Left renal cortex interstitium (tissue), 4 donors: ENCODE measurements around the gene ASCC1. TPM values are rescaled to one million over a fixed set of nuclear protein-coding genes. Genes with fewer than 3 reads are reported as not detected.

Experiments used
- DNase-seq, 4 donors: peaks; one replicate each; pipeline ENCODE4 v3.0.0-alpha.2; 2013; ENCODE audit warnings: low read depth in 4 of 4, low spot score in 2 of 4, missing footprints in 1 of 4
- polyA plus RNA-seq, 4 donors: library from polyadenylated mRNA; unstranded; fragments of 120-200 nt; gene quantifications; one replicate each; pipeline ENCODE4 v1.2.1, GENCODE V29; 2013; ENCODE audit not compliant: insufficient read length in 4 of 4

ASCC1 gene, protein sequence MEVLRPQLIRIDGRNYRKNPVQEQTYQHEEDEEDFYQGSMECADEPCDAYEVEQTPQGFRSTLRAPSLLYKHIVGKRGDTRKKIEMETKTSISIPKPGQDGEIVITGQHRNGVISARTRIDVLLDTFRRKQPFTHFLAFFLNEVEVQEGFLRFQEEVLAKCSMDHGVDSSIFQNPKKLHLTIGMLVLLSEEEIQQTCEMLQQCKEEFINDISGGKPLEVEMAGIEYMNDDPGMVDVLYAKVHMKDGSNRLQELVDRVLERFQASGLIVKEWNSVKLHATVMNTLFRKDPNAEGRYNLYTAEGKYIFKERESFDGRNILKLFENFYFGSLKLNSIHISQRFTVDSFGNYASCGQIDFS
- polyA plus RNA-seq: 10 to 100 TPM; 34.8 to 46.0 (median 43.8) TPM

DNA sequence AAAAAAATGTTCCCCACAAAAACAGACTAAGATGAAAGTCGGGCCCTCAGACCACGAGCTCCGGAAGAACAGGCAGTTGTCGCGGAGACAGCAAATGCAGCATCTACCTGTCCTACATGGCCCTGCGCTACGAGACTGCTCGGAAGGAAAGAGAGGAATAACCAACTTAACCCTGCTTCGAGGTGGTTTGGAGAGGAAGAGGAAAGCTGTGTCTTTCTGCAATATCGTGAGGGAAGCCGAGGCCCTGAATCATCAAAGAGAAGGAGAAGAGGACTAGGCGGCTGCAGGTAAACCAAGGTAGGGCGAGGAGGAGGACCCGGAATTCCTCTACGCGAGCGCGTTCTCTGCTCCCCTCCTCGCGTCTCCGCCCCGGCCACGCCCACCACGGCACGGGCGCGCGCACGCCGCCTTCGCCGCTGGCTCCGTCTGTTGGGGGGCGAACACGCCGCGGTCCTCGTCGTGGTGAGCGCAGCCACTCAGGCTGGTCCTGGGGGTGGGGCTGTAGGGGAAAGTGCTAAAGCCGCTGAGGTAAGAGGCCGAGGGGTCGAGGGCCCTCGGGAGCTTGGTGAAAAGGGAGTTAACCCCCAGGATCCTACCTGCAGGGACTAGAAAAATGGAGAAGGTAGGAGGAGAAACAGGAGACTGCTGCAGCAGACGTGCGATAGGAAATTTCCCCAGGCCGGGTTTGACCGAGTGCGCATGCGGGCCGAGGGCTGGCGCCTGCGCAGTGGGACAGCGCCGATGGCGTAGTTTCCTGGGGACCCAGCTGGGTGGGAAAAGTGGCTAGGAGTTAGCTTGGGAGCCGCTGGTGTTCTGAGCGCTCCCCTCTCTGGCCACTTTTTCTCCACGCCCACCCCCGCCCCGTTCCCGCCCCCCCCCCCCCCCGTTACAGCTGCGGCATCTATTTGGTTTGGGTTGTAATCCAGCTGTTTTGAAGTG, at the start of gene ASCC1, which contains the start of gene ANAPC16:
TSS of gene ASCC1 (minus strand) at position 666 of the 939 bp plus-strand sequence. CDS start 2,978 bp downstream, outside the sequence.
TSS of gene ANAPC16 (plus strand) at position 402 of the 939 bp plus-strand sequence. CDS start 7,903 bp downstream, outside the sequence.
- peak; percentile 89 to 97 (median 91) for DNase-seq

DNA sequence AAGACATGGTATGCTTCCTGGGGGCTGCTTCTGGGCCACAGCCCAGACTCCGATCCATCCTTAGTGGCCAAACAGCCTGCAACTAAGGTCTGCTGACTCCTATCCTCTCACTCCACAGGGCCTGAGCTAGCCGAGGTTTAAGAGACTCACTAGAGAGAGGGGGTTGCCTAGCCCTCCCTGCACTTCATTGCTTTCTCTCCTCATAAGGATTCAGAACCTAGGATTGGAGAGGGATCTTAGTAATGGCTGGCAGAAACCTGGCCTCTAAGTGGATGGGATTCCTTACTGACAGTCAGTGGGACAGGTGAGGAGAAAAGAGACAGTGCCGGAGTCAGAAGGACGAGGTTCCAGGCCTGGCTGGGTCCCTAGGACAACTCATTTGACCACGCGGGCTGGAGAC, 49.4 kb upstream of the ASCC1 start:
- no peak for DNase-seq

DNA sequence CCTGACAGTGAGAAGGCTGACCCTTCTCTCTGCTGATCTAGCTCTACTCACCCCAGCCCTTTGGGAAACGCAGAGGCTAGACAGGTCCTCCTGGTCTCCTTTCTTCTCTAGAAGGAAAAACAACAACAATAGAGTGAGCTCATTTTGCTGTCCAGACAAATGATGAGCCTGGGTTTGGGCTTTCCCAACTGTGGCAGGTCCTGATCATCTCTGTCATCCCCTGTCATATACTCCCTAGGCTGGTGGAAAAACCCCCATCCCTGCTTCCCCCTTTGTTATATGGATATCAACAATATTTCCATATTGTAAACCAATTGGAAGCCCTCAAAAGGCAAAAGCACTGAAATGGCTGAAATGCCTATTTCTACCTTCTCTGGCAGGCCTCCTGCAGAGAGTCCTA, 48.5 kb upstream of the ASCC1 start:
- DNase-seq: no peak

DNA sequence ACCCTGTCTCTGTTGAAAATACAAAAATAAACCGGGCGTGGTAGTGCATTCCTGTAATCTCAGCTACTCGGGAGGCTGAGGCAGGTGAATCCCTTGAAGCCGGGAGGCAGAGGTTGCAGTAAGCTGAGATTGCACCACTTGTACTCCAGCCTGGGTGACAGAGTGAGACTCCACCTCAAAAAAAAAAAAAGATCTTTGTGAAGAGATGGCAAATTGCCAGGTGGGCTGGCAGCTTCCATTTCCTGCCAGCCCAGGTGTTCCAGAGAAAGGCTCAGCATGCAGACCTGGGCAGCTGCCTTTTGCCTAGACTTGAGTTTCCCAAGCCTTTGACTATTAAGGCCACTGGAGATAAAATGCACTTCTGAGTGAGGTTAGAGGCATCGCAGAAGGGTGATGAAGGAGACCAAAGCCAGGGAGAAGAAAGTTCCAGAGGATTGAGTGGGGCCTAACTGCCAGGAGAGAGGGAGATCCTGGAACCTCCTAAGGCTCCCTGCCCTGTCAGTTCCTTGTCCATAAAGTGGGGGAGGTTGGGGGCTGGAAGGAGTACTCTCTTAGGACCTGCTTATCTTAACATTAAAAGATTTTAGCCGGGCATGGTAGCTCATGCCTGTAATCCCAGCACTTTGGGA, 47.7 kb upstream of the ASCC1 start:
- no peak for DNase-seq

DNA sequence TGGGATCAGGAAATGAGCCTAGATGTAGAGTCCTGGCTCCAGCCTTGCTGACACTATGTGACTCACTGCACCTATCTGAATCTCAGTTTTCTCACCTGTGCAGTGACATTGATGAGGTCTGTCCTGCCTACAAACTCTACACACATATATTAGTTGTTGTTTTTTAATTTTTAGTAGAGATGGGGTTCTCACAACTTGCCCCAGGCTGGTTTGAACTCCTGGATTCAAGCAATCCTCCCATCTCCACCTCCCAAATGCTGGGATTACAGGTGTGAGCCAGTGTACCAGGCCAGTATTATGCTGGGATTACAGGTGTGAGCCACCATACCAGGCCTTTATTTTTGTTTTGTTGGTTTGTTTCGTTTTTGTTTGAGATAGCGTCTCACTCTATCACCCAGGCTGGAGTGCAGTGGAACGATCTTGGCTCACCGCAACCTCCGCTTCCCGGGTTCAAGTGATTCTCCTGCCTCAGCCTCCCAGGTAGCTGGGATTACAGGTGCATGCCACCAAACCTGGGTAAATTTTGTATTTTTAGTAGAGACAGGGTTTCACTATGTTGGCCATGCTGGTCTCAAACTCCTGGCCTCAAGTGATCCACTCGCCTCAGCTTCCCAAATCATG, 45.8 kb upstream of the ASCC1 start:
- no peak for DNase-seq

DNA sequence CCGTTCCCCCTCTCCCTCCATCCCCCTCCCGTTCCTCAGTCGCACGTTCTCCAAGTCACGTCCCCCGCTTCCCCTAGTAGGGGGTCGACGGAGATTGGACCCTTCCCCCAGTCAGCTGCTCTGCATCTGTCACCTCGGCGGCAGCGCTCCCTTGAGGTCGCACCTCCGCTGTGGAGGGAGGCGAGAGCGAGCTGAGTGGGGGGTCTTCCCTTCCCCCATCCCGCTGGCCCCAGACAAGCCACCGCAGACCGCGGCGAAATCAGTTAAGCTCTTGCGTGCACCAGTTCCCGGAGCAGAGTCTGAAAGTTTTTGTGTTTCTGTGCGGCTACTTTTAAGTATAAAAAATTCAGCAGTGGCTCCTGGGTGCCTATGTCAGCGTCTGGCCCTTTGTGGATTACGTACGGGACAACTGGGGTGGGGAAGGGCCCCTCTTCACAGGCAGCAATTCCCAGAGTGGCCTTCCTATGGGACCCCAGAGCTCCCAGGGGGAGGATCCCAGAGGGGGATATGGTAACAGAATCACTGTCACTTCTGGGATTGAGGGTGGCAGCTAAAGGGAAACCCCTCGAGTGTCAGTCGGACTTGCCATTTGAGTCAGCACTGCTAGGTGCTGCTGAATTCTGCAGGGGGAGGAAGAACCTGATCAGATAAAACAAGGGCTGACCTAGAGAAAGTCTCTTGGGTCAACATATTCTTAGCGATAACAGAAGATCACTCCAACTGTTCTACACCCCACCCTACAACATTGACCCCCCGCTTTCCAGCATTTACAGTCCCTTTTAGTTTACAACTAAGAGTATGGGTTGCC, 45.1 kb upstream of the ASCC1 start:
- DNase-seq: no peak

DNA sequence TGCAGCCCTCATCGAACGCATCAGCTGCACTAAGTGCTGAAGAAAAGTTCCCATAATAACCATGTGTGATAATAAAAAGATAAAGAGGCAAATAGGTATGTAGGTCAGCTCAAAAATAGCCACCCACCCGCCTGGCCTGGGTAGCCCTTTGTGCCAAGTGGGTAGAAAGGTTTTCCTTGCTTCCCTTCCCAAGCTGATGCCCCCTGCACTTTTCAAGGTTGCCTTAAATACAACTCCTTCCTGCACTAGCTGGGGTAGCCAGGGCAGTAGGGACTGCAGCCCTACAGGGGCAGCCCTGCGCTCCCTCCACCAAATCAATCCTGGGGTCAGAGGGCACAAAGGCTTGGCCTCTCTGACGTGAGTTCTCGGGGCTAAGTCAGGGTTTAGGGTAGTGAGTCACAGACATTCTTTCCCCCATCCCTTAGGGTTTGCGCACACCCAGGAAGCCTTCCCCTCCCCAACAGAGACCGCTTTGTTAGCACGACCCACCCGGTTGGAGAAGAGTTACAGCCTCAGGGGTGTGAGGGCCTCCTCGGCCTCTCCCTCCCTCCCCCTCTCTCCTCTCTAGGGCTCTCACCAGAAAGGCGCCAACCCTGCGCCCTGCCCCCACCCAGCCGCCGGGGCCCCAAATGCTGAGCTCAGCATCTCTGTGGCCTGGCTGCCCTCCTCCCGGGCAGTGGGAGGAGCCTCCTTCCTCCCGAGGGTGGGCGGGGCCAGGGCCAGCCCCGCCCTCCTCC, 44.3 kb upstream of the ASCC1 start:
- peak in 3 of 4 donors; percentile 84 to 91 (median 87) for DNase-seq

DNA sequence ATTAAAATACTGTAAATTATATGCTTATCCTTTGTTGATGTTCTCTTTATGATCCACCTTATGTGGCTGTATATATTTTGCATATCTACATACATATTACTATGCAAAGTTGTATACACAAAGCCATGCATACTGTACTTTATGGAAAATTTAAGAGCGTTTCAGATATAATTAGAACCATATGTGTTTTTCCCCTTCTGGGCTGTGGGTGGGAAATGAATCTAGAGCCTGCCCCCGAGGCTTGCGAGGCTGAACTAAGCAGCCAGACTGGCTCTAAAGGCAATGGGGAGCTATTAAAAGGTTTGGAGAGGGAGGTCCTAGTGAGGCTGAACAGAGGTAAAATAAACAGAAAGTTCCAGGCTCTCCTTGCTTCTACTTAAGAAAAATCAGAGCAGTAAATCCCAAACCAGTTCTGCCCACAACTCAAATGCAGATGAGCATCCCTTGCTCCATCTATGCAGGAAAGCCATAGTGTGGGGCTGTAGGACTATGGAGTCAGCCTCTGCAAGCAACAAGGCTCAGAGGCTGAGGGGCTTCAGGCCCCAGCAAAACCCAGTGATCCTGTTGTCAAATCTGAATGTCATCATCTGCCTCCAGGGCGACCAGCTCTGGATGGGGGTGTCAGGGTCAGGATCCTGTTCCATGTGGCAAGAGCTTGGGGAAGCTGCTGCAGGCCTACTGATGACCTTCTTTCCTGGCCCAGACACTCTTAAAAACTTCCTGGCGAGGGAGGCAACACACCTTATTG, 43.6 kb upstream of the ASCC1 start:
- DNase-seq: no peak

DNA sequence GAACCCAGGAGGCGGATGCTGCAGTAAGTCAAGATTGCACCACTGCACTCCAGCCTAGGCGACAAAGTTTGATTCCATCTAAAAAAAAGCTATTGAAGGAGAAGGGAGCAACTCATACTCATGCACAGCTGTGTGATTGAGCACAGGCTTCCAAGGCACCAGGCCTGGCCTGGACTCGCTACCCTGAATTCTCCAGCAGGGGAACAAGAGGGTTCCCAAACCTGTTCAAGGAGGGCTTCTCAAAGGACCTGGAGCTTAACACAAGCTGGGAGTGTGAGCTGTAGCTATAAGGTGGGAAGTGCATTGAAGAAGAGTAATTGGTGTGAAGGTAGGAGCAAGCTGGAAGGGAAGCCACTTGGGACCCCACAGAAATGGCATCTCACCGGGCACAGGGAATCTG, 42.5 kb upstream of the ASCC1 start:
- DNase-seq: no peak

DNA sequence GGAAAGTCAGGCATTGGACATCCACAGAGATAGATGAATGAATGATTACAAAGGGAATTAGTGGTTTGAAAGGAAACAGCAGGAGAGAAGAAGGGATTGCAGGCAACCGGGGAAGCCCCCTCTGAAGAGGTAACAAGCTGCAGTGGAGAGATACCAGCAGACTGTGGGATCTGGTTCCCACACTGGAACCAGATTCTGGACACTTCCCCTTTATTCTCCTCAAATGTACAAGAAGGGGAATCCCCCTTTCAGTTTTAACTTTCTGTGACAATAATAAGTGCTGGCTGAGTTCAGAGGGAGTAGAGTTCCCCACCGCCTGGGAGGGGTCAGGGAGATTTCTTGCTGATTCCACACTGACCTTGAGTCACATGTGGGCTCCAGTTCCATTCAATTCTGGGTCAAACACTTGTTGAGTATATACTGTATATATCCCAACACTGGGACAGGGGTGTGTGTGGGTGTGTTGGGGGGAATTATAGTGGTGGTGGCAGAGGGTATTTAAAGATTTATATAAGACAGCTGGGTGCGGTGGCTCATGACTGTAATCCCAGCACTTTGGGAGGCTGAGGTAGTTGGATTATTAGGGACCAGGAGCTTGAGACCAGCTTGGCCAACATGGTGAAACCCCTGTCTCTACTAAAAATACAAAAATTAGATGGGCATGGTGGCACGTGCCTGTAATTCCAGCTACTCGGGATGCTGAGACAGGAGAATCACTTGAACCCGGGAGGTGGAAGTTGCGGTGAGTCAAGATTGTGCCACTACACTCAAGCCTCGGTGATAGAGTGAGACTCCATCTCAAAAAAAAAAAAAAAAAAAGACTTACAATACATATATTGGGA, 41.2 kb upstream of the ASCC1 start:
- DNase-seq: no peak

DNA sequence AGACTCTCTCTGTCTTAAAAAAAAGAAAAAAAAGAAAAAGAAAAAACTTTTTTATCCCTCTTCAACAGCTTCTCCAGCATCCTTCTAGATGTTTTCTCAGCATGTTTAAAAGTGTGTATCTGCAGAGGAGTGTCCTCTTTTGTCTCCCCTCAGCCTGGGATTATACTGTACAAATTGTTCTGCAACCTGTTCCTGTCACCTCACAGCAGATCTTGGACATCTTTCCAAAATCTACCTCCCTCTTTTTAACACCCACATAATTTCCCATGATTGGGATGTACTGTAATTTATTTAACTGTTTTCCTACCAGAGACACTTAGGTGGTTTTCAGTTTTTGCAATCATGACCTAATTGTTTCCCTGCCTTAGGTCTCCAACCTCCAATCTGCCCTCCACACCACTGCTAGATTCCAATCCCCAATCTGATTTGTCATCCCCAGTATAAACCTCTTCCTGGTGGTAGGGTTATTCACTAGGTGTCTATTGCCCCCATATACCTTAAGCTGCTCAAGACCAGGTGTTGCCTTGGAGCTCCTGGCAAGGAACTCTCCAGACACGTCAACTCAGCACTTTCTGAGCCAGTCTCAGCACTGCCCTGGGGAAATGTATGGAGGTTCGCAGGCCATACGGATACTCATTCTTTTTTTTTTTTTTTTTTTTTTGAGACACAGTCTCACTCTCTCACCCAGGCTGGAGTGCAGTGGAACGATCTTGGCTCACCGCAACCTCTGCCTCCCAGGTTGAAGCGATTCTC, 40.1 kb upstream of the ASCC1 start:
- DNase-seq: no peak

DNA sequence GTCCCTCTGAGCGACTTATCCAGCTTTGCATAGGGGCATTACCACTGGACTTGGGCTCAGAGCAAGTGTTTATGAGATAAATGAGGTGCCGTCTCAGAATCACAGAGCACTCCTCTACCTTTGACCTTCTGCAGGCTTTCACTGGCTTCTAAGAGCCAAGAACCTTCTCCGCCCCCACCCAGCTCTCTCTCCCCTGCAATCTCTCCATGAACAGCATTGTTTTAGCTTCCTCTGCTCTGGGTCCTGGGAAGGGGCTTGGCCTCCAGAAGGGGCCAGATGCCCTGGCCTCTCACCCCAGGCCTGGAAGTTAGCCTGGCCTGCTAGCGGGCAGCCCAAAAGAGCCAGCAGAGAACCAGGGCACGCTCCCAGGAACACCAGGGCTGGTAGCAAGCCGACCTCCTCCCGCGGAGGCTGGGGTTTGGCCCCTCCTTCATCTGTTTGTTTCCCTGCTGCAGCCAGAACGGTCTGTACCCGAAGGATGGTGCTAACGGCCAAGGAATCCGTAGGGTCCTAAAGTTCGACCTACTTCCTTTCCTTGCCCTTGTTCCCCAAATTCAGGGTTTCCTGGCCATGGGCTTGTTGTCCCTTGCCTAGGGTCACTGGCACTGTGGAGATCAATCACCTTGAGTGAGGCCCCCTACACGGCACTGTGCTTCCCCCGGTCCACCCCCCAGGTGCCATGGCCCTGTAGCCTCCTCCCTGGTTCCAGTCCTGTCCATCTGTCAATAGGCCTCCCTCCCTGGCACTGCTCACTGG, 38.9 kb upstream of the ASCC1 start:
- no peak for DNase-seq

DNA sequence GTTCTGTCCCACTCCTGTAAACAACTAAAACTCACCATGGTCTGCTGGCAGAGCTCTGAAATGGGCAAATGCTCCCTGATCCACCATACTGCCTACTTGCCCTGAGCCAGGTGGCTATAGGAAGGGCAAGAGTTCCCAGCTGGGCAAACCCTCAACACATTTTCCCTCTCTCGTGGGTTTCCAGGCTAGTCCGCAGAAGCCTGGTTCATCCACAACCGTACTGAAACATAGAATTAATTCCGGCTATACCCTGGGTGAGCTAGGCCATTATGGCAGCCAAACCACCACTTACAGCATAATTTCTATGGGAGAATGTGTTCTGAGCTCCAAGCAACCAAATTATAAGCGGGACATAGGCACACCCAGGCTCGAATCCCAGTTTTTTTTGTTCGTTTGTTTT, 37.5 kb upstream of the ASCC1 start:
- DNase-seq: no peak

DNA sequence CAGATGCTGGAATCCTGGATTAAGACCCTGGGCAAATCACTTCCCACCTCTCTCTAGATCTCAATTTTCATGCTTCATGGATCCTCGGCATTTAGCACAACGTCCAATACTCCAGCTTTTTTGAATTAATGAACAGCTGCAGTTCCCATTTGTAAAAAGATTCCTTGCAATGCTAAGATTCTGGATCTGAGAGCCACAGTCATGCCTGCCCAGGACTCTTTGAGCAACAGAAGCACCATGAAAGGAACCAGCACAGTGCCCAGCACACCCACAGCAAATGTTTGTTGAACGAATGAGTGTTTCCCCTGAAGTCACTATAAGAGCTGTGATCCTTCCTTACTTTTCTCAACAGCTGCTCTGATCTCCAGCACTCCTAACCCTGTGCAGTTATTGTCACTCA, 36.9 kb upstream of the ASCC1 start:
- DNase-seq: no peak

DNA sequence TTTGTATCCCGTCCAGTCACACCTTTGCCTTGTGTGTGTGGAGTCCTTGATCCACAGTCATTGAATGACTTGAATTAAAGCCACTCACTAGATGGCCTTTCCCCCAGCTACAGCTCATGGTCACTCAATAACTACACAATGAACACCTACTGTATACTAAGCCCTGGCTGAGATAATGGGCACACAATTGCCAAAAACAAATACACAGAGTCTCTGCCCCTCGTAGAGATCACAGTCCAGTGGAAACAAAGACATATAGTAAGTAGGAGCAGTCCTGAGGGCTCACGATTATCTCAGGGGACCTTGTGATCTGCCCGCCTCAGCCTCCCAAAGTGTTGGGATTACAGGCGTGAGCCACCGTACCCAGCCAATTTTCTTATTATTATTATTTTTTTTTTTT, 35.6 kb upstream of the ASCC1 start:
- DNase-seq: no peak

DNA sequence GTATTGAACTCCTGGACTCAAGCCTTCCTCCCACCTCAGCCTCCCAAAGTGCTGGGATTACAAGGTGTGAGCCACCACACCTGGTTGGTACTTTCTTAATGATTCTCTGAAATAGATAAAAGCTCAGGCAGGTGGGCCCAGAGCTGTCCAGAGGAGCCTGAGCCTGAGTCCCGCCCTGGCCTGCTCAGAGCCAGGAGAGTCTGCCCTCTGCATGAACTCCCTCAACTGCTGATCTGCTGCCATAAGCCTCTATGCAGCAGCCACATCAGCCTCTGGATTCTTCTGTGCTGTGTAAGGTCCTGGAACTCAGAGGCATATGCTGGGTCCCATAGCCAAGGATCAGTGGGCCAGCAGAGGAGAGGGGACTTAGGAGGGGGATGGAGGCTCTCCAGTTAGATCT, 34.6 kb upstream of the ASCC1 start:
- DNase-seq: no peak
